ENCODE results near the gene MRPL47. TPM values are rescaled to one million over a fixed set of nuclear protein-coding genes. Genes with fewer than 3 reads are reported as not detected.

The MRPL47 gene
- total RNA-seq, 1 experiment from 2014 or later = 58.7 TPM

DNA sequence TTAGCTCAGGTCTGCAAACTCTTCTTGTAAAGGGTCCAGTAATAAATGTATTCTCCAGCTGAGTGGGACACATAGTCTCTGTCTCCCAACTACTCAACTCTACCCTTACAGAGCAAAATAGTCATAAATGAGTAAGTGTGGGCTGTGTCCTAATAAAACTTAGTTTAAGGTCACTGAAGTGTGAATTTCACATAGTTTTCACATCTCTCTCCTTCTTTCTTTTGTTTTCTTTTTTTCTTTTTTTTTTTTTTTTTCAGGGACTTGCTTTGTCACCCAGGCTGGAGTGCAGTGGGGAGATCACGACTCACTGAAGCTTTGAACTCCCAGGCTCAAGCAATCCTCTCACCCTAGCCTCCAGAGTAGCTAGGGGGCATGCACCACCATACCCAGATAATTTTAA lies 43.6 kb downstream of the MRPL47 start:
- DNase-seq (ENCODE audit: low read depth, low spot score) = no peak
- CTCF ChIA-PET = interaction anchor here (0.6 to 0.7 kb wide), 5 partner anchors 9 to 402 kb away, joined by 3 to 9 read pairs (median 5); no protein-coding TSS in a partner anchor
- Histone ChIP-seq H3K27ac (ENCODE audit: low read length) (no peak overlapping the region), H3K4me3 (ENCODE audit: low read depth in 2 of 2, low read length in 2 of 2) (no peak overlapping the region), H3K4me1 (ENCODE audit: control insufficient read depth, insufficient read depth, low read length) (peaks cover 15% of the 10 kb centered on the region), H3K27me3 (ENCODE audit: control insufficient read depth, insufficient read depth, low read length) (no peaks in the 10 kb centered on the region; the same call in 1 of the 2 replicates), H3K36me3 (ENCODE audit: control insufficient read depth, insufficient read depth, low read length) (no peaks in the 10 kb centered on the region; the same call in 1 of the 2 replicates), H3K9me3 (ENCODE audit: control insufficient read depth, insufficient read depth, low read depth, low read length) (no peaks in the 10 kb centered on the region)
- in situ Hi-C loops (cut with HindIII; ENCODE audit: low pct_unique_long_range_greater_than_20kb, low sequenced_read_pairs) = no loop called here
- intact Hi-C loops (cut with micrococcal nuclease; ENCODE audit: unreplicated experiment) = loop anchor here (5.0 kb wide), 1 partner anchor 238 kb away; the partner anchor contains the start of gene ZNF639
- POLR2A ChIA-PET = no interaction called here
- no peak for ATAC-seq
- BruUV-seq (replicated peaks) = no TSS peak
- TF ChIP-seq, protein P1, sequence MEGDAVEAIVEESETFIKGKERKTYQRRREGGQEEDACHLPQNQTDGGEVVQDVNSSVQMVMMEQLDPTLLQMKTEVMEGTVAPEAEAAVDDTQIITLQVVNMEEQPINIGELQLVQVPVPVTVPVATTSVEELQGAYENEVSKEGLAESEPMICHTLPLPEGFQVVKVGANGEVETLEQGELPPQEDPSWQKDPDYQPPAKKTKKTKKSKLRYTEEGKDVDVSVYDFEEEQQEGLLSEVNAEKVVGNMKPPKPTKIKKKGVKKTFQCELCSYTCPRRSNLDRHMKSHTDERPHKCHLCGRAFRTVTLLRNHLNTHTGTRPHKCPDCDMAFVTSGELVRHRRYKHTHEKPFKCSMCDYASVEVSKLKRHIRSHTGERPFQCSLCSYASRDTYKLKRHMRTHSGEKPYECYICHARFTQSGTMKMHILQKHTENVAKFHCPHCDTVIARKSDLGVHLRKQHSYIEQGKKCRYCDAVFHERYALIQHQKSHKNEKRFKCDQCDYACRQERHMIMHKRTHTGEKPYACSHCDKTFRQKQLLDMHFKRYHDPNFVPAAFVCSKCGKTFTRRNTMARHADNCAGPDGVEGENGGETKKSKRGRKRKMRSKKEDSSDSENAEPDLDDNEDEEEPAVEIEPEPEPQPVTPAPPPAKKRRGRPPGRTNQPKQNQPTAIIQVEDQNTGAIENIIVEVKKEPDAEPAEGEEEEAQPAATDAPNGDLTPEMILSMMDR (IDR thresholded peaks at IDR 0.05) = no peak
- TF ChIP-seq TCF7L2 (IDR thresholded peaks at IDR 0.05; ENCODE audit: low read depth, low read length) = no peak
- TF ChIP-seq, protein P2, sequence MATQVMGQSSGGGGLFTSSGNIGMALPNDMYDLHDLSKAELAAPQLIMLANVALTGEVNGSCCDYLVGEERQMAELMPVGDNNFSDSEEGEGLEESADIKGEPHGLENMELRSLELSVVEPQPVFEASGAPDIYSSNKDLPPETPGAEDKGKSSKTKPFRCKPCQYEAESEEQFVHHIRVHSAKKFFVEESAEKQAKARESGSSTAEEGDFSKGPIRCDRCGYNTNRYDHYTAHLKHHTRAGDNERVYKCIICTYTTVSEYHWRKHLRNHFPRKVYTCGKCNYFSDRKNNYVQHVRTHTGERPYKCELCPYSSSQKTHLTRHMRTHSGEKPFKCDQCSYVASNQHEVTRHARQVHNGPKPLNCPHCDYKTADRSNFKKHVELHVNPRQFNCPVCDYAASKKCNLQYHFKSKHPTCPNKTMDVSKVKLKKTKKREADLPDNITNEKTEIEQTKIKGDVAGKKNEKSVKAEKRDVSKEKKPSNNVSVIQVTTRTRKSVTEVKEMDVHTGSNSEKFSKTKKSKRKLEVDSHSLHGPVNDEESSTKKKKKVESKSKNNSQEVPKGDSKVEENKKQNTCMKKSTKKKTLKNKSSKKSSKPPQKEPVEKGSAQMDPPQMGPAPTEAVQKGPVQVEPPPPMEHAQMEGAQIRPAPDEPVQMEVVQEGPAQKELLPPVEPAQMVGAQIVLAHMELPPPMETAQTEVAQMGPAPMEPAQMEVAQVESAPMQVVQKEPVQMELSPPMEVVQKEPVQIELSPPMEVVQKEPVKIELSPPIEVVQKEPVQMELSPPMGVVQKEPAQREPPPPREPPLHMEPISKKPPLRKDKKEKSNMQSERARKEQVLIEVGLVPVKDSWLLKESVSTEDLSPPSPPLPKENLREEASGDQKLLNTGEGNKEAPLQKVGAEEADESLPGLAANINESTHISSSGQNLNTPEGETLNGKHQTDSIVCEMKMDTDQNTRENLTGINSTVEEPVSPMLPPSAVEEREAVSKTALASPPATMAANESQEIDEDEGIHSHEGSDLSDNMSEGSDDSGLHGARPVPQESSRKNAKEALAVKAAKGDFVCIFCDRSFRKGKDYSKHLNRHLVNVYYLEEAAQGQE (IDR thresholded peaks at IDR 0.05; ENCODE audit: insufficient read depth in 1 of 2, low read depth in 2 of 2, low read length in 1 of 2) = no peak
- no peak for TF ChIP-seq POLR2AphosphoS5 (IDR thresholded peaks at IDR 0.05; ENCODE audit: low read depth, low read length)

DNA sequence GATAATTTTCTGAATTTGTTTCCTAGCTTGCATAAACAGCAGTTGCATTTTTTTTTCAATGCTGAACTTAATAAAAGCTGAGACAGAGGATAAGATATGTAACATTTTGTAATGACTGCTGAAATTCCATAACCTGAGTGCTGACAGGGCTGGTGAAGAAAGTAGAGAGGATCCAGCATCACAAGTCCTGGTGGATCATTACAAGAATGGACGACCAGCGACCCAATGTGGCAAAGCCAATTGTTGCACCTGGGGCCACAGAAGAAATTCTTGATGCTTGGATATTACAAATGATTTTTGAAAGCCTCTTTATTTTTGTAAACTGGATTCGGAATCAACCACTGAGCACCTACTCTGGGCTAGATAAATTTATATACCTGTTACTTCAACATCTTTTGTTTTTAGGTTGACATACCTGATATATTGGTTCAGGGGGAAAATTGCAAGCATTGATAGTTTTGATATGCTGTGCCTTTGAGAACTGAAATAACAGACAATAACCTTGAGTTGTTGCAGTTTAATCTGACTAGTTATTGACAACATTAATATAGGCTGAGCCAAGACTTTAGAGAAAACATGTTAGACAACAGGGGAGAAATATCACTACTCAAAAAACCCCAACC lies 45.6 kb downstream of the MRPL47 start:
- in situ Hi-C loops (cut with HindIII; ENCODE audit: low pct_unique_long_range_greater_than_20kb, low sequenced_read_pairs) = no loop called here
- ATAC-seq = no peak
- Histone ChIP-seq H3K27me3 (ENCODE audit: control insufficient read depth, insufficient read depth, low read length) (no peaks in the 10 kb centered on the region; the same call in 1 of the 2 replicates), H3K9me3 (ENCODE audit: control insufficient read depth, insufficient read depth, low read depth, low read length) (no peaks in the 10 kb centered on the region), H3K27ac (ENCODE audit: low read length) (no peak overlapping the region), H3K4me3 (ENCODE audit: low read depth in 2 of 2, low read length in 2 of 2) (no peak overlapping the region), H3K36me3 (ENCODE audit: control insufficient read depth, insufficient read depth, low read length) (no peaks in the 10 kb centered on the region; the same call in 1 of the 2 replicates), H3K4me1 (ENCODE audit: control insufficient read depth, insufficient read depth, low read length) (peaks cover under 1% of the 10 kb centered on the region)
- CTCF ChIA-PET = interaction anchor here (0.7 to 0.8 kb wide), 2 partner anchors 112 to 1783 kb away, joined by 4 to 10 read pairs; no protein-coding TSS in a partner anchor
- POLR2A ChIA-PET = no interaction called here
- DNase-seq (ENCODE audit: low read depth, low spot score) = peak; percentile 63
- intact Hi-C loops (cut with micrococcal nuclease; ENCODE audit: unreplicated experiment) = loop anchor here (1.0 to 2.0 kb wide), 2 partner anchors 113 to 138 kb away; no protein-coding TSS in a partner anchor
- no TSS peak for BruUV-seq (replicated peaks)
- no peak for TF ChIP-seq SIN3A (IDR thresholded peaks at IDR 0.05; ENCODE audit: borderline replicate concordance, insufficient read depth, low read depth, low read length)
- TF ChIP-seq, protein P2 (IDR thresholded peaks at IDR 0.05; ENCODE audit: insufficient read depth in 1 of 2, low read depth in 2 of 2, low read length in 1 of 2) = no peak
- TF ChIP-seq POLR2AphosphoS5 (IDR thresholded peaks at IDR 0.05; ENCODE audit: low read depth, low read length) = no peak
- no peak for TF ChIP-seq TCF7L2 (IDR thresholded peaks at IDR 0.05; ENCODE audit: low read depth, low read length)
- TF ChIP-seq, protein P1 (IDR thresholded peaks at IDR 0.05) = peak; percentile 97

All from Panc1 (cell line).